Measurements from ENCODE around the gene IL6ST. TPM values are rescaled to one million over a fixed set of nuclear protein-coding genes. Genes with fewer than 3 reads are reported as not detected.

IL6ST gene
- total RNA-seq, 1 experiment from 2014 or later = 60.2 TPM

DNA sequence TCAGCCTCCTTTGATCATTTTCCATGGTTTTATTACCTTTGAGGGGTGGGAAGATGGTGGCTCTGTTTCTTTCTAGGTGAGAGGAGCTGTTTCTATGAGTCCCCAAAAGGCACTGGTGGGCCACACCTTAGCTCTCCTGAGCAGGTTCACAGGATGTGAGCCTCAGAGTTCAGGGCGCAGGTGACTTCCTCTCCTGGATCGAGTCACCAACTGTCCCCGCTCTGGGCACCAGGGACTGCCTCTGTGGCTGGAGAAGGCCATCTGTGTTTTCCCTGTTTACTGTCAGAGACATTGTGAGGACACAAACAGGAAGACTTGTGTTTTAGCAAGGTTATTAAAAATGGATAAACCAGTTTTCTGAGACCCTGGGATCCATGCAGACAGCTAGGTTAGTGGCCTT is 75.1 kb downstream of the IL6ST start:
- Histone ChIP-seq H3K4me1 (replicated peaks; ENCODE audit: insufficient read depth) (no peaks in the 10 kb centered on the region), H3K36me3 (ENCODE audit: low read depth) (no peaks in the 10 kb centered on the region), H4K20me1 (ENCODE audit: insufficient read depth) (no peaks in the 10 kb centered on the region), H3F3A (ENCODE audit: insufficient read depth, low read depth) (no peaks in the 10 kb centered on the region), H3K9me3 (ENCODE audit: insufficient read depth, low read depth) (no peaks in the 10 kb centered on the region), H3K27ac (no peak overlapping the region), H3K4me3 (no peak overlapping the region), H3K79me2 (ENCODE audit: low read depth) (no peaks in the 10 kb centered on the region), H3K9me2 (ENCODE audit: insufficient read depth) (no peaks in the 10 kb centered on the region), H3K27me3 (ENCODE audit: insufficient read depth, low read depth) (no peaks in the 10 kb centered on the region), H3K4me2 (no peak overlapping the region), H2AFZ (no peak overlapping the region)
- intact Hi-C loops (cut with micrococcal nuclease; ENCODE audit: unreplicated experiment) = loop anchor here (5.0 kb wide), 3 partner anchors 207 to 747 kb away; partner anchors contain the start of genes CDC20B and SLC38A9
- no TSS peak for BruUV-seq (replicated peaks)
- TF ChIP-seq EZH2 (IDR thresholded peaks at IDR 0.05; ENCODE audit: low read depth) = no peak
- TF ChIP-seq, protein P1, sequence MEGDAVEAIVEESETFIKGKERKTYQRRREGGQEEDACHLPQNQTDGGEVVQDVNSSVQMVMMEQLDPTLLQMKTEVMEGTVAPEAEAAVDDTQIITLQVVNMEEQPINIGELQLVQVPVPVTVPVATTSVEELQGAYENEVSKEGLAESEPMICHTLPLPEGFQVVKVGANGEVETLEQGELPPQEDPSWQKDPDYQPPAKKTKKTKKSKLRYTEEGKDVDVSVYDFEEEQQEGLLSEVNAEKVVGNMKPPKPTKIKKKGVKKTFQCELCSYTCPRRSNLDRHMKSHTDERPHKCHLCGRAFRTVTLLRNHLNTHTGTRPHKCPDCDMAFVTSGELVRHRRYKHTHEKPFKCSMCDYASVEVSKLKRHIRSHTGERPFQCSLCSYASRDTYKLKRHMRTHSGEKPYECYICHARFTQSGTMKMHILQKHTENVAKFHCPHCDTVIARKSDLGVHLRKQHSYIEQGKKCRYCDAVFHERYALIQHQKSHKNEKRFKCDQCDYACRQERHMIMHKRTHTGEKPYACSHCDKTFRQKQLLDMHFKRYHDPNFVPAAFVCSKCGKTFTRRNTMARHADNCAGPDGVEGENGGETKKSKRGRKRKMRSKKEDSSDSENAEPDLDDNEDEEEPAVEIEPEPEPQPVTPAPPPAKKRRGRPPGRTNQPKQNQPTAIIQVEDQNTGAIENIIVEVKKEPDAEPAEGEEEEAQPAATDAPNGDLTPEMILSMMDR (conservative IDR thresholded peaks at IDR 0.05) = no peak
- POLR2A ChIA-PET (ENCODE audit: unreplicated experiment) = no interaction called here
- DNase-seq = no peak
- CTCF ChIA-PET = no interaction called here

DNA sequence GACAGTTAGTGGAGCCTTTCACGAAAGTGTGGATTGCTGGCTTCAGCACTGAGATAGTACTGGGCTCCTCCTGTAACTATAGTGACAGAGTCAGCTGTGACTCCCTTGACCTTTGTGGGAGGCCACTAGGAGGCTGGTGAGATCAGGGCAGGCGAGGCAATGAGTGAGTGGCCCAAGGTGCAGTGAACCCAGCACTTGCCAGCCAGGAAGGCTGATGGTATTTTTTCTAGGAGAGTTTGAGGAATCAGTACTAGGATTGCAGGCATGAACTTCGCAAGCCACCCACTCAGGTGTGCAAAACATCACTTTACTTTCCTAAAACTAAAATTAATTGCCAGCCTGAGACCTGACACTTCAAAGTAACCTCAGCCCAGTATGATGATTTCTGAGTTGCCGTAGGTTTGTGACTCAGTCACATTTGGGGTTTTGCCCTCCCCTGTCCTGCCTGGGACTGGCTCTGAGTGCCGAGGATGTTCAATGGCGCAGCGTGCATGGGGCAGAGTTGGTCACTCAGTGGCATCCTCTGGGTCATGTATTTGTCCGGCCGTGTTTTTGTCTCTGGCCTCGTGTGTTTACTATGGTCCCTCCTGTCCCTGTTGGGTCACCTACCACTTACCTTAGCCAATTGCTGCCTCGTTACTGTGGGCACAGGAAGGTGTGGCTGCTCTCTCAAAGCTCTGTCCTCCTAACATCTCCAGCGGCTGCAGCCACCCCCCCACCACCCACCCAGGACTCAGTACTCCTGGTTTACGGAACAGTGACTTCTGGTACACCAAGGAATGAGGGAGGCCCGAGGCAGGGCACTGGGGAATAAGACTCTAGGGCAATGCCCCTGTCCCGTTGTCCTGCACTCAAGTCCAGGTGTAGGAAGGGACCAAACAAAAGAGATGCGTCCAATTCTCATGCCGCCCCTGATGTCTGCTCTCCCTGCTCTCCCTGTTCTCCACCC is 76.4 kb downstream of the IL6ST start:
- H3K27me3 ChIP-seq (ENCODE audit: insufficient read depth, low read depth) = no peaks in the 10 kb centered on the region
- TF ChIP-seq EZH2 (IDR thresholded peaks at IDR 0.05; ENCODE audit: low read depth) = no peak
- TF ChIP-seq, protein P1 (conservative IDR thresholded peaks at IDR 0.05) = no peak
- no peaks in the 10 kb centered on the region for H3F3A ChIP-seq (ENCODE audit: insufficient read depth, low read depth)
- H3K36me3 ChIP-seq (ENCODE audit: low read depth) = no peaks in the 10 kb centered on the region
- no peaks in the 10 kb centered on the region for H3K9me3 ChIP-seq (ENCODE audit: insufficient read depth, low read depth)
- no peak overlapping the region for H3K4me2 ChIP-seq
- BruUV-seq (replicated peaks) = no TSS peak
- ChIA-PET CTCF (no interaction called here), POLR2A (ENCODE audit: unreplicated experiment) (no interaction called here)
- H3K27ac ChIP-seq = no peak overlapping the region
- H3K79me2 ChIP-seq (ENCODE audit: low read depth) = no peaks in the 10 kb centered on the region
- no peak overlapping the region for H3K4me3 ChIP-seq
- intact Hi-C loops (cut with micrococcal nuclease; ENCODE audit: unreplicated experiment) = no loop called here
- no peak for DNase-seq
- no peaks in the 10 kb centered on the region for H3K9me2 ChIP-seq (ENCODE audit: insufficient read depth)
- H4K20me1 ChIP-seq (ENCODE audit: insufficient read depth) = no peaks in the 10 kb centered on the region
- no peaks in the 10 kb centered on the region for H3K4me1 ChIP-seq (replicated peaks; ENCODE audit: insufficient read depth)
- no peak overlapping the region for H2AFZ ChIP-seq

DNA sequence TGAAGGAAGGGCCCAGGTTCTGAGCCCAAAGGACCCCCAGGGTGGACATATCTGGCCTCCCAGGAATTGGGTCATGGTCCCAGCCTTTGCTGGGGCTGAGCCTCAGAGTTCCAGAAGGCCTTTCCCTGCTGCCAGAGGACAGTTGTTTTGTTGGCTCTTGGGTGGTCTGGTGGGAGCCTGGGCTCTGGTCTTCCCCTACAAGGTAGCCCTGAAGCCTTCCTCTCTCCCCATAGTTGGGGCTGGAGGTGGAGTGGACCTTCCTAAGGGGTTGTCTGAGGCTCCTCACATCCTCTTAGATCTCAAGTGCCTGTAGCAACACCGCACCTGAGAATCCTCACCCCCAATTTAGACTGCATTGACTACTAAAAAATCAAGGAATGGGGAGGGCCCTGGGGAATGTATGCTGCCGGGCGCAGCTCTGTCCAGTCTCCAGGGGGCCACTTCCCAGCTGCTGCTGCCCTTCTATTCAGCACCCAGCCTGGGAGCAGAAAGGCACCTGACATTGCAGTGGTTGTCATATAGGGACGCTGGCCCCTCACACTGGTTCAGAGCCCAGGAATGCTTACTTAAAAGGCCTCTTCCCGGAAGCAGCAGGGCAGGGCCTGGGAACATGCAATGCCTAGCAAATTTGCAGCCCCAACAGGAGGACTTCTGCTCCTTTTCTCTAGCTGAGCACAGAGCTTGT is 77.2 kb downstream of the IL6ST start:
- Histone ChIP-seq H3K27ac (no peak overlapping the region), H3K79me2 (ENCODE audit: low read depth) (no peaks in the 10 kb centered on the region), H4K20me1 (ENCODE audit: insufficient read depth) (no peaks in the 10 kb centered on the region), H2AFZ (no peak overlapping the region), H3F3A (ENCODE audit: insufficient read depth, low read depth) (no peaks in the 10 kb centered on the region), H3K36me3 (ENCODE audit: low read depth) (no peaks in the 10 kb centered on the region), H3K27me3 (ENCODE audit: insufficient read depth, low read depth) (no peaks in the 10 kb centered on the region), H3K9me3 (ENCODE audit: insufficient read depth, low read depth) (no peaks in the 10 kb centered on the region), H3K4me1 (replicated peaks; ENCODE audit: insufficient read depth) (no peaks in the 10 kb centered on the region), H3K4me3 (no peak overlapping the region), H3K9me2 (ENCODE audit: insufficient read depth) (no peaks in the 10 kb centered on the region), H3K4me2 (no peak overlapping the region)
- BruUV-seq (replicated peaks) = no TSS peak
- intact Hi-C loops (cut with micrococcal nuclease; ENCODE audit: unreplicated experiment) = no loop called here
- TF ChIP-seq, protein P1 (conservative IDR thresholded peaks at IDR 0.05) = no peak
- TF ChIP-seq EZH2 (IDR thresholded peaks at IDR 0.05; ENCODE audit: low read depth) = no peak
- ChIA-PET CTCF (no interaction called here), POLR2A (ENCODE audit: unreplicated experiment) (no interaction called here)
- DNase-seq = no peak

Measured in PC-9 (cell line).